SK-N-SH (cell line): ENCODE data around the gene ANK3.

Experiments used
- EP300 ChIP-seq, 2 experiments: IDR thresholded peaks; 2 replicates each; pipeline versions ENCODE4 v1.4.0 to v1.6.1; 2012; ENCODE audit warnings: borderline replicate concordance in 1 of 2, low read depth in 1 of 2, low read length in 1 of 2
- FOXM1 ChIP-seq: IDR thresholded peaks from 2 replicates; pipeline ENCODE4 v1.4.0; 2012; ENCODE audit warnings: low read depth, mild to moderate bottlenecking
- MXI1 ChIP-seq: IDR thresholded peaks from 2 replicates; pipeline ENCODE4 v1.6.1; 2012; ENCODE audit warnings: mild to moderate bottlenecking, low read depth, low read length, improper control_type of control experiment
- NFIC ChIP-seq: IDR thresholded peaks from 2 replicates; pipeline ENCODE4 v1.4.0; 2012; ENCODE audit warnings: borderline replicate concordance
- NRF1 ChIP-seq: IDR thresholded peaks from 2 replicates; pipeline ENCODE4 v1.6.1; 2012; ENCODE audit warnings: low read depth, mild to moderate bottlenecking, low read length
- POLR2AphosphoS5 ChIP-seq: IDR thresholded peaks from 2 replicates; pipeline ENCODE4 v1.6.1; 2012; ENCODE audit warnings: low read depth, low read length
- RAD21 ChIP-seq: IDR thresholded peaks from 2 replicates; pipeline ENCODE4 v1.6.1; 2012; ENCODE audit warnings: mild to moderate bottlenecking, low read length
- RCOR1 ChIP-seq: fragments of 150-350 bp; IDR thresholded peaks from 2 replicates; pipeline ENCODE4 v1.6.1; 2017; ENCODE audit warnings: antibody characterized with exemption, low read length
- SIN3A ChIP-seq: IDR thresholded peaks from 2 replicates; pipeline ENCODE4 v1.6.1; 2012; ENCODE audit warnings: low read depth, mild to moderate bottlenecking, low read length, moderate library complexity, borderline replicate concordance
- TAF1 ChIP-seq: IDR thresholded peaks from 2 replicates; pipeline ENCODE4 v1.6.1; 2012; ENCODE audit warnings: low read depth, mild to moderate bottlenecking, low read length, moderate library complexity, borderline replicate concordance
- YY1 ChIP-seq: IDR thresholded peaks from 2 replicates; pipeline ENCODE4 v1.4.0; 2012; ENCODE audit warnings: low read depth, mild to moderate bottlenecking
- TF ChIP-seq, protein P1 (sequence below): fragments of 200-600 bp; sonication (generic); IDR thresholded peaks from 2 replicates; pipeline ENCODE4 v1.6.1; 2017; ENCODE audit warnings: antibody characterized with exemption, mild to moderate bottlenecking, moderate library complexity
- TF ChIP-seq, protein P2 (sequence below): IDR thresholded peaks from 2 replicates; pipeline ENCODE4 v1.4.0; 2012; ENCODE audit warnings: low read depth, borderline replicate concordance
- TF ChIP-seq, protein P3 (sequence below): IDR thresholded peaks from 2 replicates; pipeline ENCODE4 v1.4.0; 2012; ENCODE audit warnings: low read depth

DNA sequence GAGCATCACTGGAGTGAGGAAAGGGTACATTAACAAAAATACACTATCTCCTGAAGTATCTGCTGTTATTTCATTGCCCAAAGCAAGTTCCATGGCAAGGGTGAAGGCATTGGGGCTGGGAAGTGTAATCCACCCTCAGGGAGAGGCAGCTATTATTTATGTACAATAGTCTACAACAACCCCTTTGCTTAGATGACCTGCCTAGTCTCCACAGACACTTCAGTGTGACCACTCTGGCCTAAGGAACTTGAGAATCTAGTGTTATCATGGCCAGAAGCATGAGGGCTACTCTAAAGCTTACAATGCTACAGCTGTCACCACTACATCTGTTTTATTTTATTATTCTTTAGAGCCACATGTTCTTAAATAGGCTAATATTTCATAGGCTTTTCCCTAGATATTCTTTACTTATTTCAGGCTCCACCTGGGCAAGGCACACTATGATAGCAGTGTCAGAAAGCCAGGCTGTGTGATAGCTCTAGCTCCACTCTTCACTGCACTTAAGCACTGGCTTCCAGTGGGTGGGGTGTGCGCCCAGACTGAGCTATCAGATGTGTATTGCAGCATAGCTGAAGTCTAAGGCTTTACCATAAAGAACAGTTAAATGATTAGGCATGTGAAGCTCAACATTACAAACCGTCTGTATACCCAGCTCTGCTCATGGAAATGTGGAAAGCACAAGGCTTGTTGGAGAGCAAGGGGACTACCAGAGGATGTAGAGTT is 366.4 kb downstream of the ANK3 start:
- TF ChIP-seq, protein P1, sequence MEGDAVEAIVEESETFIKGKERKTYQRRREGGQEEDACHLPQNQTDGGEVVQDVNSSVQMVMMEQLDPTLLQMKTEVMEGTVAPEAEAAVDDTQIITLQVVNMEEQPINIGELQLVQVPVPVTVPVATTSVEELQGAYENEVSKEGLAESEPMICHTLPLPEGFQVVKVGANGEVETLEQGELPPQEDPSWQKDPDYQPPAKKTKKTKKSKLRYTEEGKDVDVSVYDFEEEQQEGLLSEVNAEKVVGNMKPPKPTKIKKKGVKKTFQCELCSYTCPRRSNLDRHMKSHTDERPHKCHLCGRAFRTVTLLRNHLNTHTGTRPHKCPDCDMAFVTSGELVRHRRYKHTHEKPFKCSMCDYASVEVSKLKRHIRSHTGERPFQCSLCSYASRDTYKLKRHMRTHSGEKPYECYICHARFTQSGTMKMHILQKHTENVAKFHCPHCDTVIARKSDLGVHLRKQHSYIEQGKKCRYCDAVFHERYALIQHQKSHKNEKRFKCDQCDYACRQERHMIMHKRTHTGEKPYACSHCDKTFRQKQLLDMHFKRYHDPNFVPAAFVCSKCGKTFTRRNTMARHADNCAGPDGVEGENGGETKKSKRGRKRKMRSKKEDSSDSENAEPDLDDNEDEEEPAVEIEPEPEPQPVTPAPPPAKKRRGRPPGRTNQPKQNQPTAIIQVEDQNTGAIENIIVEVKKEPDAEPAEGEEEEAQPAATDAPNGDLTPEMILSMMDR = no peak
- no peak for TF ChIP-seq SIN3A
- no peak for TF ChIP-seq POLR2AphosphoS5
- no peak for TF ChIP-seq MXI1
- TF ChIP-seq YY1 = no peak
- no peak for TF ChIP-seq NRF1
- no peak for TF ChIP-seq TAF1
- no peak for TF ChIP-seq FOXM1
- TF ChIP-seq, protein P2, sequence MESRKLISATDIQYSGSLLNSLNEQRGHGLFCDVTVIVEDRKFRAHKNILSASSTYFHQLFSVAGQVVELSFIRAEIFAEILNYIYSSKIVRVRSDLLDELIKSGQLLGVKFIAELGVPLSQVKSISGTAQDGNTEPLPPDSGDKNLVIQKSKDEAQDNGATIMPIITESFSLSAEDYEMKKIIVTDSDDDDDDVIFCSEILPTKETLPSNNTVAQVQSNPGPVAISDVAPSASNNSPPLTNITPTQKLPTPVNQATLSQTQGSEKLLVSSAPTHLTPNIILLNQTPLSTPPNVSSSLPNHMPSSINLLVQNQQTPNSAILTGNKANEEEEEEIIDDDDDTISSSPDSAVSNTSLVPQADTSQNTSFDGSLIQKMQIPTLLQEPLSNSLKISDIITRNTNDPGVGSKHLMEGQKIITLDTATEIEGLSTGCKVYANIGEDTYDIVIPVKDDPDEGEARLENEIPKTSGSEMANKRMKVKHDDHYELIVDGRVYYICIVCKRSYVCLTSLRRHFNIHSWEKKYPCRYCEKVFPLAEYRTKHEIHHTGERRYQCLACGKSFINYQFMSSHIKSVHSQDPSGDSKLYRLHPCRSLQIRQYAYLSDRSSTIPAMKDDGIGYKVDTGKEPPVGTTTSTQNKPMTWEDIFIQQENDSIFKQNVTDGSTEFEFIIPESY = no peak
- TF ChIP-seq RAD21 = no peak
- TF ChIP-seq EP300 (IDR thresholded peaks at IDR 0.05; ENCODE audit: borderline replicate concordance in 1 of 2, low read depth in 1 of 2, low read length in 1 of 2) = no peak
- no peak for TF ChIP-seq RCOR1
- TF ChIP-seq, protein P3, sequence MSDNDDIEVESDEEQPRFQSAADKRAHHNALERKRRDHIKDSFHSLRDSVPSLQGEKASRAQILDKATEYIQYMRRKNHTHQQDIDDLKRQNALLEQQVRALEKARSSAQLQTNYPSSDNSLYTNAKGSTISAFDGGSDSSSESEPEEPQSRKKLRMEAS = no peak
- no peak for TF ChIP-seq NFIC
